Measurements from ENCODE around the gene BEND3.
"Not testable (repeated sequence)": the region's sequence is repeated elsewhere in the genome, so short reads cannot be mapped to it uniquely, and the experiment has no call there.

BEND3 gene

DNA sequence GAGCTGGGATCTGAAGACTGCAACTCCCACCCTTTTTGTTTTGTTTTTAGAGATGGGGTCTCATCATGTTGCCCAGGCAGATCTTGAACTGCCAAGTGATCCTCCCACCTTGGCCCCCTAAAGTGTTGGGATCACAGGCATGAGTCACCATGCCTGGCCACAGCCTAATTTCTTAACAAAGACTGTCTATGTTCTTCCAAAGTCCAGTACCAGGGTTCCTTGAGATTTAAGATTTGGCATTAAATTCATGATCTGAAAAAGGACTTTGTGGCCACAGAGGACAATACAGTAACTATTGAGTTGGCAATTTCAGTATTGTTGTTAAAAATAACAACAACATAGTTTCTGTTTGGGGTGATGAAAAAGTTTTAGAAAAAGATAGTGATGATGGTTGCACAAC is 28.7 kb upstream of the BEND3 start:
- H3K27ac ChIP-seq (replicated peaks; ENCODE audit: low read length): no peak overlapping the region
- no peaks in the 10 kb centered on the region for H3K27me3 ChIP-seq (ENCODE audit: control insufficient read depth in 3 of 3, insufficient read depth in 3 of 3, low read depth in 1 of 3, low read length in 3 of 3)

DNA sequence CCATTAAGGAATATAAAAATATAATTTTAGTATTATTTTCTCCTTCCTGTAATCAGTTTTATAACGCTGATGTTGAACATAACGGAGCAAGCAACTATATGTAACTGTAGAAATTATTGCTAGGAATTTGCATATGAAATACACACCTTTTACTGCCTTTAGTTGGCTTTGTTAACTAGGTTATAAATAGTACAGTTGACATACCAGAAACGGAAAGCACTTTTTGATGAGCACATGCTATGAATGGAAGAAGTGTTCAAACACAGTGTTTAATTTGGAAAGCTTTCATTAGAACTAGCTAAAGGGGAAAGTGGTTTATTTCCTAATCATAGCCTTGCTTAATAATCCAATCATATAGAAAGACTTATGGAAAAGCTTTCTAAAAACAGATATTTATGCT is 25.3 kb upstream of the BEND3 start:
- Histone ChIP-seq H3K9ac (ENCODE audit: low read depth, low read length, poor library complexity) (no peak overlapping the region), H3K27ac (replicated peaks; ENCODE audit: low read length) (no peak overlapping the region), H3K36me3 (replicated peaks in 1 of 2; ENCODE audit: control insufficient read depth in 2 of 2, insufficient read depth in 2 of 2, low read length in 2 of 2) (no peaks in the 10 kb centered on the region), H3K27me3 (ENCODE audit: control insufficient read depth in 3 of 3, insufficient read depth in 3 of 3, low read depth in 1 of 3, low read length in 3 of 3) (no peaks in the 10 kb centered on the region), H3K4ac (ENCODE audit: low read length) (no peak overlapping the region), H3K4me3 (ENCODE audit: low read length in 2 of 2) (no peak overlapping the region), H2BK5ac (ENCODE audit: low read length) (no peak overlapping the region), H3K14ac (ENCODE audit: low read length) (no peak overlapping the region), H3K9me3 (replicated peaks in 1 of 2; ENCODE audit: control insufficient read depth in 2 of 2, insufficient read depth in 1 of 2, low read depth in 1 of 2, low read length in 2 of 2) (no peaks in the 10 kb centered on the region), H2BK12ac (ENCODE audit: low read length) (no peak overlapping the region), H2BK120ac (ENCODE audit: low read depth, low read length) (no peak overlapping the region), H3K4me1 (ENCODE audit: control insufficient read depth in 2 of 2, insufficient read depth in 1 of 2, low read depth in 1 of 2, low read length in 2 of 2) (no peaks in the 10 kb centered on the region), H2AK5ac (ENCODE audit: low read depth, low read length) (no peak overlapping the region), H4K91ac (ENCODE audit: low read depth, low read length, poor library complexity) (no peak overlapping the region), H4K8ac (ENCODE audit: low read depth, low read length) (no peak overlapping the region), H3K18ac (ENCODE audit: low read length) (no peak overlapping the region), H3K23ac (ENCODE audit: low read depth, low read length, poor library complexity) (no peak overlapping the region), H2AFZ (ENCODE audit: low read length) (no peak overlapping the region), H3K4me2 (ENCODE audit: insufficient read depth, low read length, poor library complexity, severe bottlenecking) (no peak overlapping the region), H2BK15ac (ENCODE audit: low read length) (no peak overlapping the region), H3K79me1 (ENCODE audit: low read depth, low read length) (no peaks in the 10 kb centered on the region)
- WGBS, 2 donors (ENCODE audit: extremely low coverage in 2 of 2, insufficient read length in 2 of 2, insufficient replicate concordance in 1 of 2): no CpG with 5 or more reads among the region's 3 CpGs
- DNase-seq (ENCODE audit: low spot score): no peak

More for the DNA sequence above, 28.7 kb upstream of the BEND3 start:
- Histone ChIP-seq H4K8ac (ENCODE audit: low read depth, low read length) (no peak overlapping the region), H2AK5ac (ENCODE audit: low read depth, low read length) (no peak overlapping the region), H3K4me2 (ENCODE audit: insufficient read depth, low read length, poor library complexity, severe bottlenecking) (no peak overlapping the region), H2BK5ac (ENCODE audit: low read length) (no peak overlapping the region), H2AFZ (ENCODE audit: low read length) (no peak overlapping the region), H3K18ac (ENCODE audit: low read length) (no peak overlapping the region), H3K23ac (ENCODE audit: low read depth, low read length, poor library complexity) (no peak overlapping the region), H2BK15ac (ENCODE audit: low read length) (no peak overlapping the region), H3K14ac (ENCODE audit: low read length) (no peak overlapping the region), H3K9me3 (replicated peaks in 1 of 2; ENCODE audit: control insufficient read depth in 2 of 2, insufficient read depth in 1 of 2, low read depth in 1 of 2, low read length in 2 of 2) (no peaks in the 10 kb centered on the region), H3K4ac (ENCODE audit: low read length) (no peak overlapping the region), H3K4me3 (ENCODE audit: low read length in 2 of 2) (no peak overlapping the region), H2BK12ac (ENCODE audit: low read length) (no peak overlapping the region), H3K36me3 (replicated peaks in 1 of 2; ENCODE audit: control insufficient read depth in 2 of 2, insufficient read depth in 2 of 2, low read length in 2 of 2) (no peaks in the 10 kb centered on the region), H3K4me1 (ENCODE audit: control insufficient read depth in 2 of 2, insufficient read depth in 1 of 2, low read depth in 1 of 2, low read length in 2 of 2) (no peaks in the 10 kb centered on the region), H4K91ac (ENCODE audit: low read depth, low read length, poor library complexity) (no peak overlapping the region), H3K9ac (ENCODE audit: low read depth, low read length, poor library complexity) (no peak overlapping the region), H2BK120ac (ENCODE audit: low read depth, low read length) (no peak overlapping the region), H3K79me1 (ENCODE audit: low read depth, low read length) (no peaks in the 10 kb centered on the region)
- no peak for DNase-seq (ENCODE audit: low spot score)

DNA sequence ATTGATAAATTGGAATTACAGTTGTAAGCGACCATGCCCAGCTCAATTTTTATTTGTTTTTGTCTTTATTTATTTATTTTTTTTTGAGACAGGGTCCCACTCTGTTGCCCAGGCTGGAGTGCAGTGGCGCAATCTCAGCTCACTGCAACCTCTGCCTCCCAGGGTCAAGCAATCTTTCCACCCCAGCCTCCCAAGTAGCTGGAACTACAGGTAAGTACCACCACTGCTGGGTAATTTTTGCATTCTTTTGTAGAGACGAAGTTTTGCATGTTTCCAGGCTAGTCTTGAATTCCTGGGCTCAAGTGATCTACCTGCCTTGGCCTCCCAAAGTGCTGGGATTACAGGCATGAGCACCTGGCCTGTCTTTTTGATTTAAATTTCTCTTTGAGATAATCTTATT is 21.0 kb upstream of the BEND3 start:
- H3K36me3 ChIP-seq (replicated peaks in 1 of 2; ENCODE audit: control insufficient read depth in 2 of 2, insufficient read depth in 2 of 2, low read length in 2 of 2); H3K4me2 ChIP-seq (ENCODE audit: insufficient read depth, low read length, poor library complexity, severe bottlenecking); H2AFZ ChIP-seq (ENCODE audit: low read length); H4K8ac ChIP-seq (ENCODE audit: low read depth, low read length); H4K91ac ChIP-seq (ENCODE audit: low read depth, low read length, poor library complexity); H3K14ac ChIP-seq (ENCODE audit: low read length); H3K9me3 ChIP-seq (replicated peaks in 1 of 2; ENCODE audit: control insufficient read depth in 2 of 2, insufficient read depth in 1 of 2, low read depth in 1 of 2, low read length in 2 of 2); H3K79me1 ChIP-seq (ENCODE audit: low read depth, low read length); H3K4me3 ChIP-seq (ENCODE audit: low read length in 2 of 2); H2BK5ac ChIP-seq (ENCODE audit: low read length); H3K27me3 ChIP-seq (ENCODE audit: control insufficient read depth in 3 of 3, insufficient read depth in 3 of 3, low read depth in 1 of 3, low read length in 3 of 3); H3K18ac ChIP-seq (ENCODE audit: low read length); H2BK15ac ChIP-seq (ENCODE audit: low read length); H2AK5ac ChIP-seq (ENCODE audit: low read depth, low read length); H3K4me1 ChIP-seq (ENCODE audit: control insufficient read depth in 2 of 2, insufficient read depth in 1 of 2, low read depth in 1 of 2, low read length in 2 of 2); DNase-seq (ENCODE audit: low spot score); H3K23ac ChIP-seq (ENCODE audit: low read depth, low read length, poor library complexity); H3K27ac ChIP-seq (replicated peaks; ENCODE audit: low read length); H3K4ac ChIP-seq (ENCODE audit: low read length); H3K9ac ChIP-seq (ENCODE audit: low read depth, low read length, poor library complexity); H2BK12ac ChIP-seq (ENCODE audit: low read length); H2BK120ac ChIP-seq (ENCODE audit: low read depth, low read length): not testable (repeated sequence)
- WGBS, 2 donors (ENCODE audit: extremely low coverage in 2 of 2, insufficient read length in 2 of 2, insufficient replicate concordance in 1 of 2): no CpG with 5 or more reads among the region's 3 CpGs

DNA sequence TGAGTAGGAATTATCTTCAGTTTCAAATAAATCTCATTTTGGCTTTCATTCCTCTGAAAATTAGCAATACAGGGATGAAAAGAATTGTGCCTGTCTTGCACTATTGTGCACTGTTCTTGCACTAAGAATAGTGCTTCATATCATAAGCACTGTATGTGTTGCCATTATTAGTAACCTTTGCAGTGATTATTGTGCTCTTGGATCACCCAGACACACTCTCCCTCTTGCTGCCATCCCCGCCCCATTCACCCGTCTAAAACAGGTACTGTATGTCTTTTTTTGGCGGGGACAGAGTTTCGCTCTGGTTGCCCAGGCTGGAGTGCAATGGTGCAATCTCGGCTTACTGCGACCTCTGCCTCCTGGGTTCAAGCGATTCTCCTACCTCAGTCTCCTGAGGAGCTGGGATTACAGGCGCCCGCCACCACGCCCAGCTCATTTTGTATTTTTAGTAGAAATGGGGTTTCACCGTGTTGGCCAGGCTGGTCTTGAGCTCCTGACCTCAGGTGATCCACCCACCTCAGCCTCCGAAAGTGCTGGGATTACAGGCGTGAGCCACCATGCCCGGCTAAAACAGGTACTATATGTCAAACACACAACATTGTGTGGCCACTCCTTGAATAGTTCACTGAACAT is 19.8 kb upstream of the BEND3 start:
- H3K4ac ChIP-seq (ENCODE audit: low read length); H3K4me3 ChIP-seq (ENCODE audit: low read length in 2 of 2); H2BK12ac ChIP-seq (ENCODE audit: low read length); H2AK5ac ChIP-seq (ENCODE audit: low read depth, low read length); H4K8ac ChIP-seq (ENCODE audit: low read depth, low read length); H2AFZ ChIP-seq (ENCODE audit: low read length); H2BK15ac ChIP-seq (ENCODE audit: low read length); DNase-seq (ENCODE audit: low spot score); H3K79me1 ChIP-seq (ENCODE audit: low read depth, low read length); H4K91ac ChIP-seq (ENCODE audit: low read depth, low read length, poor library complexity); H3K9ac ChIP-seq (ENCODE audit: low read depth, low read length, poor library complexity); H2BK5ac ChIP-seq (ENCODE audit: low read length); H3K18ac ChIP-seq (ENCODE audit: low read length); H3K23ac ChIP-seq (ENCODE audit: low read depth, low read length, poor library complexity); H3K36me3 ChIP-seq (replicated peaks in 1 of 2; ENCODE audit: control insufficient read depth in 2 of 2, insufficient read depth in 2 of 2, low read length in 2 of 2); H3K14ac ChIP-seq (ENCODE audit: low read length); H3K27ac ChIP-seq (replicated peaks; ENCODE audit: low read length); H3K9me3 ChIP-seq (replicated peaks in 1 of 2; ENCODE audit: control insufficient read depth in 2 of 2, insufficient read depth in 1 of 2, low read depth in 1 of 2, low read length in 2 of 2); H2BK120ac ChIP-seq (ENCODE audit: low read depth, low read length); H3K27me3 ChIP-seq (ENCODE audit: control insufficient read depth in 3 of 3, insufficient read depth in 3 of 3, low read depth in 1 of 3, low read length in 3 of 3); H3K4me1 ChIP-seq (ENCODE audit: control insufficient read depth in 2 of 2, insufficient read depth in 1 of 2, low read depth in 1 of 2, low read length in 2 of 2); H3K4me2 ChIP-seq (ENCODE audit: insufficient read depth, low read length, poor library complexity, severe bottlenecking): not testable (repeated sequence)
- WGBS, 2 donors (ENCODE audit: extremely low coverage in 2 of 2, insufficient read length in 2 of 2, insufficient replicate concordance in 1 of 2): no CpG with 5 or more reads among the region's 14 CpGs
